Measurements from ENCODE around the gene NCOA5.

- TF ChIP-seq CTCF (IDR thresholded peaks at IDR 0.05) (no peak), POLR2A (IDR thresholded peaks at IDR 0.05) (no peak)
These were observed 16.3 kb downstream of the NCOA5 start for GRCh38 chr20:46073443-46073842.

Measured in body of pancreas (tissue), 4 donors.